NCI-H226 (cell line): ENCODE data around the gene TMEM151B.
"Not testable (repeated sequence)": the region's sequence is repeated elsewhere in the genome, so short reads cannot be mapped to it uniquely, and the experiment has no call there.

ENCODE experiments used
- DNase-seq: peaks from one replicate; pipeline ENCODE4 v3.0.0-alpha.2; 2015

TMEM151B gene

DNA sequence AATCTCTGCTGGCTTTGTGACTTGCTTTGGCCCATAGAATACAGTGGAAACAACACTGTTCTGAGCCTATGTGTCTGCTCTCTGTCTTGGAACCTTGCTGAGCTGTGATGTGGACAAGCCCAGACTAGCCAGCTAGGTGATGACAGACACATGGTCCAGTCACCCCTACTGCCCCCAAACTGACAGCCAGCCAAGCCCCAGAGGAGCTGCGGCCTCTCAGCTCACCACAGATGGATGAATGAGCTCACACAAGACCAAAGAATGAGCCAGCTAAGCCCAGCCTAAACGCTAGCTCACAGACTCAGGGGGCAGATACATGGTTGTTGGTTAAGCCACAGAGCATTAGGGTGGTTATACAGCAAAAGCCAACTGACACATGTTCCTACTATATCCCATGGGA, 38.8 kb downstream of the TMEM151B start:
- DNase-seq = no peak

DNA sequence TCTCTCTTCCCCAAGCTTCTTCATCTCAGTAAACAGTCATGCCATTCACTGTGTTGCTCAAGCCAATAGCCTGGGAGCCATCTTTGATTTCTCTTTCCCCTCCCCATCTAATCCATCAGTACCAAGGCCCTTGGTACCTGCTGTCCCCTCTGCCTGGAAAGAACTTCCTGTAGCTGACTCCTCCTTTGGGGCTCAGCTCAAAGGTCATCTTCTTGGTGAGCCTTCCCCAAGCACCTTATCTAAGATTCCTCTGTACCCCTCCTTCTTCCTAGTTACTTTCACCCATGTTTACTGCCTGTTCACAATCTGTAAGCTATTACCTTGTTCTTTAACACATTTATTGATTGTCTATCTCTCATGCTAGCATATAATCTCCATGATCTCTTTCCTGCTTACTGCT, 39.4 kb downstream of the TMEM151B start:
- DNase-seq = no peak

DNA sequence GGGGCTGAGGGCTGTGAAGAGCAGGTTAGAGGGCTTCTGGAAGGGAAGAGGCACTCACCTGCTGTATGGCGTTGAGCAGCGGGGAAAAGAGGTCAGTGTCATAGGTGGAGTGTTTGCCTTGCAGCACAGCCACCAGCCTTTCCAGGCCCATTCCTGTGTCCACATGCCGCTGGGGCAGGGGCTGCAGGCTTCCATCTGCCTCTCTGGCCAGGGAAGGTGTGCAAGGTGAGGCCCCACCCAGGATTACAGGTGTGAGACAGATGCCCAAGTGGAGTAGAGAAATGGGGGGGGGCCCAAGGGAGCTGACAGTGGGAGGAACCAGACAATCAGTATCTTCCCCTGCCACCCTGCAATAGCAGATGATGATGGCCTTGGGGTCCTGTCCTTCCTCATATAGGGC, 40.0 kb downstream of the TMEM151B start:
- no peak for DNase-seq

DNA sequence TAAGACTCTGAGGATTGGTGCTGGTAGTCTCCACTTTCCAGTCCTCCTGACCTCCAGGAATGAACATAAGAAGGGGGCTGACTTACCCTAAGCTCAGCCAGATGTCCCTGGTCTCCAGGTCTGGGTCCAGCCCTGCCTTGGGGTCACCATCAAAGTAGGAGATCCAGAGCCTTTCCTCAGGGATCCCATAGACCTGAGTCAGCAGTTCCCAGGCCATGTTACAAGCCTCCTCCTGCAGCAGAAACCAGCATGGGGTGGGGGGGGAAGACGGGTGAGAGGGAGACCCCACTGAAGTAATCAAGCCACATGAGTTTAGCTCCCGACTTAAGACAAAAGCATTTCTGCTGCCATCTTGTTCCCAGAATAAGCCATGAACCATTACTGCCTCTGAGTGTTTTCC, 41.1 kb downstream of the TMEM151B start:
- no peak for DNase-seq

DNA sequence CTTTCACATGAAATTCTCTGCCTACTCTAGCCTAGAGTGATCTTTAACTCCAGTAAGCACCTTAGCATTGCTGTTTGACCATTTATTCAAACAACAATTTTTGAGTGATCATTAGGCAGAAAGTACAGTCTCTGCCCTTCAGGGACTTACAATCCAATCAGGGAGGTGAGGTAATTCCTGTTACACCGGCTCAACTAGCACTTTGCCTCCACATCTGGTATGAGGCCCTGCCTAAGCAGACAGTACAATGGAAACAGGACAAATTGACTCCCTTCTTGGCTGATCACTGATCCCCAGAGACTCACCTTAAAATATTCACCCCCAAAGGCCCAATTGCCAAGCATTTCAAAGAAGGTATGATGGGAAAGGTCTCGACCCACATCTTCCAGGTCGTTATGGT, 41.5 kb downstream of the TMEM151B start:
- DNase-seq = no peak

DNA sequence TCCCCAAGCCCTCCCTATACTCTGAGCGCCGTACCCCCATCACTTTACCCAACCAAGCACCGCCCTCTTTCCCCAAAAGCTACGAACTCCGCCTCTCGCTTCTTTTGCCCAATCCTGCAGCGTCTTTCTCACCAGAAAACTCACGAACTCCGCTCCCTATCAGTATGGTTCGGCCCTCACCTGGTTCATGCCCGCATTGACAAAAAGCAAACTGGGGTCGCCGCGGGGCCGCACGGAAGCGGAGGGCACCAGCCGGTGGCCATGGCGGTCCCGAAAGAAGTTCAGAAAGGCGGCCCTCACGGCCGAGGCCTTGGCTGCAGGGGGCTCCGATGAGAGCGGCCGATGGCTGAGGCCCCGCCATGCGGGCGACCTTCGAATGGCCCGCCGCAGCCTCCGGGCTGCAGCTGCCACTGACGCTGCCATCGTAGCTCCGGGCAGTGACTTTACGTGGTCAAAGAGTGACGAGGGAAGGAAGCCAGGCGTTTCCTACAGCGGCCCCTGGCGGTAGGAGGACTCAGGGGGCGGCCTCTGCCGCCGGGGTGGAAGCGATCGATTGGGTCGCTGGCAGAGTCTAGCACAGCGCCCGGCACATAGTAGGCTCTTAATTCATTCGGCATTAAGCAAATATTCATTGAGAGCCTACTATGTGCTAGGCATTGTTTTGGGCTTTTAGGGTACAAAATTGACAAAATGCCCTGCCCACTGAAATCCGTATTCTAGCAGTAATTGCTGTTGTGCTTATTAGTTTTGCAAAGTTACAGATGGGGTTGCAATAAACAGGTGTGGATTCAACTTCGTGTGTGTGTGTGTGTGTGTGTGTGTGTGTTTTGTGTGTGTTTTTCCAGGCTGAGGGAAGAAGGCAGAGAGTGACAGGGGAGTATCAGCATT, 42.9 kb downstream of the TMEM151B start, which contains the start of gene AARS2:
Gene AARS2, minus strand, starts transcription at position 447 of the 888 bp plus-strand sequence. Its CDS starts 24 bp downstream, at position 423.
- DNase-seq = peak; percentile 59

DNA sequence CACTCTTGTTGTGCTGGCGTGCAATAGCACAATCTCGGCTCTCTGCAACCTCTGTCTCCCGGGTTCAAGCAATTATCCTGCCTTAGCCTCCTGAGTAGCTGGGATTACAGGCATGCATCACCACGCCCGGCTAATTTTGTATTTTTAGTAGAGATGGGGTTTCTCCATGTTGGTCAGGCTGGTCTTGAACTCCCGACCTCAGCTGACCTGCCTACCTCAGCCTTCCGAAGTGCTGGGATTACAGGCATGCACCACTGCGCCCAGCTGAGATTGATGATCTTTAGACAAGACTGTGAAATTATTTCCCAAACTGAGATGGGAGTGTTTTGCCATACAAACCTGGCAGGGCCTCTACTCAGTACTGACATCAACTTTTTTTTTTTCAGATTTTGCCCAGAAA, 44.4 kb downstream of the TMEM151B start:
- not testable (repeated sequence) for DNase-seq

DNA sequence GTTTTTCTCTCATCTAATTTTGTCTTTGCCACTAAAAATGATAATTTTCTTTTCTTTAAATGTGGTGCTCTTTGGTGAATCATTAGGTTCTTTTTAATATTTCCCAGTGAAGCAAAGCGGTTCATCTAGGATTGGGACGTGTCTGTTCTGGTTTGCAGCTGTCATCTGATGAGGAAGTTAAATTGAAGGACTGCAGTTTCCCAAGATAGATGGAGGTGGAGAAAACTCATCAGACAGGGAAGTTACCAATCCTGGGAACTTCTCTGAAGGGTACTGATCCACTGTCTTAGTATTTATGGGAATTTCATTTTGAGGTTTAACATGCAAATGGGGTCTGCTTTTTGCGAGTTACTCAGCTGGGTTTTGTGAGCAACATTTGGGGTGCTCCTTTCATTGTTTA, 45.3 kb downstream of the TMEM151B start:
- no peak for DNase-seq

DNA sequence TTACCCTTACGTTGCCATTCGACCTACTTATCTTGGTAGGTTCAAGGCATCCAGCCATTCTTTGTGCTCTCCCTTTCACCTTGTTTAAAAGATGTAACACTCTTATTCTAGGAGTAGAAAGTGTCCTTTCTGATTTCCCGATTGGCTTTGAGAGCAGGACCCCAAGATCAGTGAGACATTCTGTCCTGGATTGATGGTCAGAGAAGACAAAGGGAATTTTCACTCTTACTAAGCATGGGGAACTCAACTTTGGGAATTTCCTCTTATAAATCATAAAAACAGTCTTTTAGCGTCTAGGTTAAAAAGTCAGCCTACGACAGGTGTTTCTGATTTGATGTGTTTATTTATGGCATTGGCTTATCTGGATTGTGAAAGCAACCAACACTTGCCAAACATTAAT, 45.7 kb downstream of the TMEM151B start:
- DNase-seq = no peak

DNA sequence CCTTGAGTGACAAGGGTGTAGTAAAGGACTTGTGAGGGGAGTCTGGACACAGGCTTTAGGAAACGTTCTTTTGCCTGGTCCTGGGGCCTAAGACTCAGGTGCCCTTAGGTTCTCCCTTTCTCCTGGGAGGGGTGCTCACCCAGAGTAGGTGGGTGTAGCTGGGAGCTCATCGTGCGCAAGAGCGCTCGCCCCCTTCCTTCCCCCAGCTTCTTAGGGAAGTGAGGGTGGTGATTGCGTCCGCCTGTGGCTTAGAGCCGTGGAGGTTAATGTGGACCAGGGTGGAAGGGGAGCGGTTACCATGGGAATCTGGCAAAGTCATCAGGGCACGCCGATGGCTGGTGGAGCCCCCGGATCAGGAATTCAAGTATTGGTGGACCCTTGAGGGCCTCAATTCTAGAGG, 46.2 kb downstream of the TMEM151B start:
- DNase-seq = no peak

DNA sequence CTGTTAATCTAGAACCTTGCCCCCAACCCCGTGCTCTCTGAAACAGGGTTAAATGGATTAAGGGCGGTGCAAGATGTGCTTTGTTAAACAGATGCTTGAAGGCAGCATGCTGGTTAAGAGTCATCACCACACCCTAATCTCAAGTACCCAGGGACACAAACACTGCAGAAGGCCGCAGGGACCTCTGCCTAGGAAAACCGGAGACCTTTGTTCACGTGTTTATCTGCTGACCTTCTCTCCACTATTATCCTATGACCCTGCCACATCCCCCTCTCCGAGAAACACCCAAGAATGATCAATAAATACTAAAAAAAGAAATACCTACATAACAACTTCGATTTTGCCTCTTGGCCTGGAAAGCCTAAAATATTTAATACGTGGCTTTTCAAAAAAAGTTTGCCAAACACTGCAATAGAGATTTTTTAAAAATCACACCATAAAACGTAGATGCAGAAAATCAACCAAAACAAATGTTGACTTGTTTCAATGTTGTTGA, 46.9 kb downstream of the TMEM151B start:
- DNase-seq = not testable (repeated sequence)

DNA sequence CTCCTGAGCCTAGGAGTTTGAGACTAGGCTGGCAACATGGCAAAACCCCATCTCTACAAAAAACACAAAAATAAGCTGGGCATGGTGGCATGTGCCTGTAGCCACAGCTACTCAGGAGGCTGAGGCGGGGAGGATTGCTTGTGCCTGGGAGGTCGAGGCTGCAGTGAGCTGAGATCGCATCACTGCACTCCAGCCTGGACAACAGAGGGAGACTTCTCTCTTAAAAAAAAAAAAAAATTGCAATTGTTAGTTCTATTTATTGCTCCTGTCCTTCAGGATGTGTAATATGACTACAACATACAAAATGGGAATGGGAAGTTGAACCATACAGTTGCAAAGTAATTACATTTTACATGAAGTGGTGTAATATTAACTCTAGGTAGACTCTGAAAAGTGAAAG, 51.0 kb downstream of the TMEM151B start:
- DNase-seq = no peak

DNA sequence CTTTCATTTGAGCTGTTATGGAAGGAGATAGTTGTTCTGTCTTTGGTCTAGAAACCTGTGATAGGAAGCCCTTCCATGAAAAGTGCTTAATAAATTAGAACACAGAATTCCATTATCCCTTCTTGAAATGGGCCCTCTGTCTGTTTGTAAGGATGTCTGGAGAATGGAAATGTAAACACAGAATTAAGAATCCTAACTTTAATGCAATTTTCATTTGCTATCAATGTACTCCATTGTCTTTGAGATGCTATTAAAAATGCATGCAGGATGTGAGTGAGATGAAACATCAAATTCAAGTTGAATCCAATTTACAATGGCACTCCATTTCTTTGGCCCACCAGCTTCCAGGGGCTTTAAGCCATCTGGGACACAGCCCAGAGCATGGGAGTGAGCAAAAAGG, 56.8 kb downstream of the TMEM151B start:
- DNase-seq = no peak

DNA sequence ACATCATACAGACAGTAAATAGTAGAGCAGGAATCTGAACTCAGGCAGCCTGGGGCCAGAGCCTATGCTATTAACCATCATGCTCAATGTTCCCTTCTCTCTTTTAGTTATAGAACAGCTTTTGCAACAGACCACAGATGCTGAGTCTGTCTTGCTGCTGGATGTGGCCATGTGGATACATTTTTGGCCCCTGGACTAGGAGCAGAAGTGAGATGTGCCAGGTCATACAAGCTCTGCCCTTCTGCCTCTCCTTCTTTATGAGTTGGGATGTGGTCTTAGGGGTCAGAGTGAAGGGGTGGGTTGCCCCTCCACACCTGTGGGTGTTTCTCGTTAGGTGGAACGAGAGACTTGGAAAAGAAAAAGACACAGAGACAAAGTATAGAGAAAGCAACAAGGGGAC, 57.5 kb downstream of the TMEM151B start:
- no peak for DNase-seq

DNA sequence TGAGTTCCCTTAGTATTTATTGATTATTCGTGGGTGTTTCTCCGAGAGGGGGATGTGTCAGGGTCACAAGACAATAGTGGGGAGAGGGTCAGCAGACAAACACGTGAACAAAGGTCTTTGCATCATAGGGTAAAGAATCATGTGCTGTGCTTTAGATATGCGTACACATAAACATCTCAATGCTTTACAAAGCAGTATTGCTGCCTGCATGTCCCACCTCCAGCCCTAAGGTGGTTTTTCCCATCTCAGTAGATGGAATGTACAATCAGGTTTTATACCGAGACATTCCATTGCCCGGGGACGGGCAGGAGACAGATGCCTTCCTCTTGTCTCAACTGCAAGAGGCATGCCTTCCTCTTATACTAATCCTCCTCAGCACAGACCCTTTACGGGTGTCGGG, 58.0 kb downstream of the TMEM151B start:
- DNase-seq = not testable (repeated sequence)

DNA sequence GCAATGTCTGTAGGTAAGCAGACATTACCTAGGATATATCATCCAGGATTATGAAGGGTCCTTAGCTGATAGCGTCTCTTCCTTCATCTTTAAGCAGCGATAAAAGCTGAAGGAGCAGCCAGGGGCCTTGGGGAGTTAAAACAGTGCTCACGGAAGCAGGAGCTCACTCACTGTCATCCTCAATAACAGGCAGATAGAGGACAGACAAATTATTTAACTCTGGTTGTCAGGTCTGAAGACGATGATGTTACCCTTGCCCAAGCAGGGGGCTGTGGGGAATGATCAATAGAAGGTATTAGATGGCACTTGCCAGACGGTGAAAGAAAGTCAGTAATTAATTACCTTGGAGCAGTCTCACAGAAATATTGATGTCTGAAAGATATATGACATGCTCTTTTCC, 59.6 kb downstream of the TMEM151B start:
- DNase-seq = no peak

DNA sequence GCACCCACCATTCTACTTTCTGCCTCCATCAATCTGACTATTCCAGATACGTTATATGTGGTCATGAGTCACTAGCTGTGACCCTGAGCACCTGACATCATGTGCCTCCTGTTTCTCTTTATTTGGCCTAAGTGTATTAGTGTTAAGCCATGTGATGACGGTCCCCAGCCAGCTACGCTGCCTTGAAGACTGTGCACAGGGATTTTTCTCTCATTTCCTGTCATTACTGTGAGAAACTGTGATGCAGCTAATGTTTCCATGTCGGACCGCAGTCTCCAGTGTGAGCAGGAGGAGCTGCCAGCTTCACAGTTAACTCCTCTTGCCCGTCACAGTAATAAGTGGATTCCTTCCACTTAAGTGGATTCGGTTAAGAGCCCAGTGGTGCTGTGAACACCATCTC, 62.3 kb downstream of the TMEM151B start:
- DNase-seq = no peak

DNA sequence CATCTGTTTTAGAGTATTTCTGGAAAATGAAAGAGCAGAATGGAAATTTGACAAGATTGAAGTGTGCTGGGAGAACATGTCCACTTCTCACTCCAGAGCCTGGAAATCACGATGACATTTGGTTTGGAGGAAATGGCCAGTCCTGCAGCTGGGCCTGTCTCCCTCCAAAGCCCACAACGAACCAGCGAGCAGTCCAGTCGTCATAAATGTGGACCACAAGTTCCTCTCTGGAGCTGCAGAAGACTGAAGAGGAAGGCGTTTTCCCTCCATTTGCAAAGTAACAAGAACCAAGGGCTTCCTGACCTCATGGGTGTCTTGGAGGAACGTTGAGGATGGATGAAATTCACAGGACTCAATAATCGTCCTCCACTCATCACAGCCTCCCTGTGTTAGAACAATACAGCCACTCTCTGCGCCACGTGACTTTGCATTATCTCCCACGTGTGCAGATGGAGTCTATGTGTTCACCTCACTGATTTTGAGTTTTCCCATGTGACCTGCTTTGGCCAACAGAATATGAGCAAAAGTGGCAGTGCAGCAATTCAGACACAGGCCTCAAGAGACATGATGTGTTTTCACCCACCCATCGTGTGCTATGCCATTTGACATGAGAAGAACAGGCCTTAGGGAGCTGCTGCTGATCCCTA, 63.1 kb downstream of the TMEM151B start:
- DNase-seq = no peak

DNA sequence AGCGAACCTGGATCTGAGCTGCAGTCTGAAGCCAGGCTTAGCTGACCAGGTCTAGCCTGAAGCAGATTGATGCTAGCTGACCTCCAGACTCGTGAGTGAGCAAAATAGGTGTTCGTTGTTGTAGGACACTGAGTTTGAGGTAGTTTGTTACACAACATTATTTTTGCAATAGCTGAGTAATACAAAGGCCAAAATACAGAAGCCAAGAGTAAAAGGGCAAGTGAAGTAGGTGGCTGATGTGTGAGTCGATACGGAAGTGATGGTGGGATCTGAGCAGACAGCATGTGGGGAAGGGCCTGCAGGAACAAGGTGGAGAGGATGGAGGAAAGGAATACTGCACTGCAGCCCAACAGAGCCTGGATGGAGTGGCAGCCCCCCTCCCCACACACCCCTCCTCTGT, 63.7 kb downstream of the TMEM151B start:
- DNase-seq = no peak

DNA sequence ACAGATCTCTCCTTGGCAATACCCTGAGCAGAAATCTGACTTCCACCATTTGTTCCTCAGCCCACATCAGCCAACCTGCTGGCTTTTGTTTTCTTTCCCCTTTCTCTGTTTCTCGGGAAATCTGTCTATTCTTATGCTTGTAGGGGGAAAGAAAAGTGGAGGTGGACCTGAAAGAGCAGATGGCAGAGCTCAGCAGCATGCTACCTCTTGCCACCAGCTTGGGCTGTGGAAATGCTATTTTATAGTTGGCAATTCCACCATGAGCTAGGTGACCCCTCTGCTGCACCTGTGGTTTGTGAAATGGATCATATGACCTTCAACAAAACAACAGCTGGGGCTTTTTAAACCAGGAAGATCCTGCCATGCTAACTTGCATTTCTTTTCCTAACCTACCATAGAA, 65.4 kb downstream of the TMEM151B start:
- DNase-seq = no peak

DNA sequence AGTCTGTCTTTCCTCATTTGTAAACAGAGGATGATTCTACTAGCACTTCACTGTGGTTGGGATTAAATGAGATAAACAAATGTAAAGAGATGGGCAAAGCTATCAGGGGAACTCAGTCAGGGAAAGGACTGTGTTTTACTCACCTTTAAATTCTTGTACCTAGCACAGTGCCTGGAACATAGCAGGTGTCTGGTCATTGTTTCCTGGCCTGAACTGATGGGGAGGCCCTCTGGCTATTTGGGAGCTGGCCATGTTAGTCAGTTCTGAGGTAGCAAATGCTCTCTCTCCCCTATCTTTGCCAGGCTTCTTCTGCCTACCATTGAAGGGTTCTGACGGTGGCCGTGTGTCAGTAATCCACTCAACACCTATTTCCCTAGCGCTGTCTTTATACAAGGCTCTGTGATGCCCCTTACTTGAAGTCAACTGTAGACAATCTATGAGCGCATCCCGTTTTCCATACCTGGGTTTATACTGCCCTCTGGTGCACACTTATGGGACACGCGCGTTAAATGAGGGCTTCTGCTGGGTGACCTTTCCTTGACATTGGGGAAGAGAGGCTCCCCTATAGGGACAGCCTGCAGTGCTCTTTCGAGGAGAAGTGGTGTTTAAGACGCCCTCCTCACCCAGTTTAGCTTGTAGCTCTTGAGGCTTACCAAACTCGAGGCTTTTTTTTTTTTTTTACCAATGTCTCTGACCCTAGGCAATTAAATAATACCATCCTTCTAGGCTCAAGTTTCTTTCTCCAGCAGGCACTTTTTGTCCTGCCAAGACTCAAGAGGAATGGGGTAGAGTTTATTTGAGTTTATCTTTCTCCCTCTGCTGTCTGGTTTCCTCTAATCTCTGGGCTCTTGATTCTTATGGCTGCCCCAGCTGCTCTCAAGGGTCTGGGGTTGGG, 68.2 kb downstream of the TMEM151B start:
- DNase-seq = peak; percentile 24

DNA sequence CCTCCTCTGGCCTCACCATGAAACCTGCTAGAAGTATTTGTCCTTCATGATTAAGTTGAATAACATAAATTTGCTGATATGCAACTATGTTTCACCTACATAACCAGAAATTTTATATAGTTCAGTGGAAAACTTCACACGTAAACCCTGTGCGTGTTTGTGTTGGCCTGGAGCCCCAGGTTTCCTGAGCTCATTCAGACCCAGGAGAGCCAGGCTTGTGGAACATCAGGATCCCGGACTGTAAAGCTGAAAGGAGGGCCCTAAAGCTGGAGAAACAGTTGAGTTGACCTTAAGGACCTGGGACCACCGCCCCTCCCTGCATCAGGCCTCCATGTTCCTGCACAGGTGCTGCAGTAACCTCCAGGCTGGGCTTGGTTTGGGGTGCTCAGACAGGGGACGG, 69.1 kb downstream of the TMEM151B start:
- DNase-seq = no peak
